Body of pancreas (tissue), 4 donors: ENCODE results near the gene TRPM3.

Source experiments
- POLR2A ChIP-seq, 3 donors: fragments of 450-650 bp; IDR thresholded peaks; one replicate each; pipeline ENCODE4 v1.6.1; 2016; ENCODE audit warnings: antibody characterized with exemption in 3 of 3, mild to moderate bottlenecking in 2 of 3
- TF ChIP-seq, protein P1 (sequence below), 7 experiments: fragments of 450-650 bp in 4 of 7; fragments of 200-600 bp in 3 of 7; sonication (generic) in 3 of 7; IDR thresholded peaks; one replicate each; pipeline ENCODE4 v1.5.1; 2016 to 2019; ENCODE audit warnings: antibody characterized with exemption in 7 of 7

GRCh38 chr9:70486127-70486526 lies 635.3 kb downstream of the TRPM3 start:
- TF ChIP-seq, protein P1, sequence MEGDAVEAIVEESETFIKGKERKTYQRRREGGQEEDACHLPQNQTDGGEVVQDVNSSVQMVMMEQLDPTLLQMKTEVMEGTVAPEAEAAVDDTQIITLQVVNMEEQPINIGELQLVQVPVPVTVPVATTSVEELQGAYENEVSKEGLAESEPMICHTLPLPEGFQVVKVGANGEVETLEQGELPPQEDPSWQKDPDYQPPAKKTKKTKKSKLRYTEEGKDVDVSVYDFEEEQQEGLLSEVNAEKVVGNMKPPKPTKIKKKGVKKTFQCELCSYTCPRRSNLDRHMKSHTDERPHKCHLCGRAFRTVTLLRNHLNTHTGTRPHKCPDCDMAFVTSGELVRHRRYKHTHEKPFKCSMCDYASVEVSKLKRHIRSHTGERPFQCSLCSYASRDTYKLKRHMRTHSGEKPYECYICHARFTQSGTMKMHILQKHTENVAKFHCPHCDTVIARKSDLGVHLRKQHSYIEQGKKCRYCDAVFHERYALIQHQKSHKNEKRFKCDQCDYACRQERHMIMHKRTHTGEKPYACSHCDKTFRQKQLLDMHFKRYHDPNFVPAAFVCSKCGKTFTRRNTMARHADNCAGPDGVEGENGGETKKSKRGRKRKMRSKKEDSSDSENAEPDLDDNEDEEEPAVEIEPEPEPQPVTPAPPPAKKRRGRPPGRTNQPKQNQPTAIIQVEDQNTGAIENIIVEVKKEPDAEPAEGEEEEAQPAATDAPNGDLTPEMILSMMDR (IDR thresholded peaks at IDR 0.05), result no peak
- TF ChIP-seq POLR2A (IDR thresholded peaks at IDR 0.05), result no peak
